Measurements from ENCODE around the gene NAALADL2.

The NAALADL2 gene

DNA sequence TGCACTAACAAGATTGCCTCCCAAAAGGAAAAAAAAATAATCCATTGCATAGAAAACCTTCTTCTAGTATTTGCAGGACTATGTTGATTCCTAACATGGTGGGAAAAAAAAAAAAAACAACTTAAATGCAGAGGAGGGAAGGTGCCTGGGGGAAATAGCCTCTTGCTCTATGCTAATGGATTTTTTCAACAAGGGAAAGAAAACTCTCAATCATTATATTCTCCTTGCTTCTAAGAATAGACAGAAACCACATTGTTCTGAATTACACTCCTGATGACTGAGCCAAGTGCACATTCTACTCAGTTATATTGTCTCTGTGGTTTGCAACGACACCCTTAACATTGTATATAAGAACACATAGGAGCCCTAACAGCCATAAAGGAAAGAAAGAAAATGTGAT lies 760.2 kb downstream of the NAALADL2 start:
- no peak for DNase-seq (ENCODE audit: extremely low read depth in 1 of 2, low read depth in 1 of 2)

DNA sequence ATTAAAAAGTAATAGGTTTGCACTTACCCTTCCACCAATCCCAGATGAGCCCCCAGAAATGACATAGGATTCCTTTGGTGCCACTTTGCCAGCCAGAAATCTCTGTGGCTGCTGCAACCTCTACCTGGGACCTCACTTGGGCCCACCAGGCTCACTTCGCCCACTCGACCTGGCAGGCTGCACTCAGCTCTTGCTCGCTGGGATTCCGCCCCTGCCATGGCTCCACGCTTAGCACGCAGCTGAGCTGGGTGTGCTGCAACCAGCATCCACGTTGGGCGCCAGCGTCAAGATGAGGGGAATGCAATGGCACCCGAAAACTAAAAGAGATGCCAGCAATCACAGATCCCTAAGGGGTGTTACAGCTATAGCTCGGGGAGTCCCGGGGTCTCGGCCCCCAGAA lies 761.0 kb downstream of the NAALADL2 start:
- no peak for DNase-seq (ENCODE audit: extremely low read depth in 1 of 2, low read depth in 1 of 2)

DNA sequence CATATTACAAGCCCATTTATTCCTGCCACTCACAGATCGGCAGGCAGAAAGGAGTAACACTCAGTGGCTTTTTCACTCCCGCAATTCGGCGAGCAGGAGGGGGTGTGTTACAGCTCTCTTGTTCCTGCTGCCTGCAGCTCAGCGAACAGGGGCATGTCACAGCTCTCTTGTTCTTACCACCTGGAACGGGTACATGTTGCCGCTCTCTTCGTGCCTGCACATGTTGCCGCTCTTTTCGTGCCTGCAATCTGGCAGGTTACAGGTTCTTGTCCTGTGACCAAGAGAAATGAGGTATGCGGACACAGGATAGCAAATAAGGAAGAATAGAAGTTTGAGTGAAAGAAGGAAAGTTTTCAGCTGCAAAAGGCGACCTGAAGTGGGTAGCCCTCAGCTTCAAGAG lies 761.4 kb downstream of the NAALADL2 start:
- DNase-seq (ENCODE audit: extremely low read depth in 1 of 2, low read depth in 1 of 2) = no peak

DNA sequence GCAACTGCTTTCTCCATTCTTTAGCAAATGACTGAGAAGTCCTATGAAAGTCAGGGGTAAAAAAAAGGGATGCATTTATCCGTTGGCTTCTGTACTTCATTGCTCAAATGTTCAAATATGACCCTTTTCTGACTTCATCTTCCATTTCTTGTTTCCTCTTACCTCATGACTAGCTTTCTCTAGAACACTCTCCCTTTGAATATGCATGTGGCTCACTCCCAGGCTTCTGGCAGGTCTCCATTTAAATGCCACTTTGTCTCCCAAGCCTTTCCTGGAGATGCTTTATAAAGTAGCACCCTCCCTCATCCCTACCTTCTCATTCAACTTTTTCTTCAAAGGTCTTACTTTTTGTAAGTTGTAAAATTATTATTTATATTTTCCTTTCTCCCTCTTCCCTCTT lies 781.8 kb downstream of the NAALADL2 start:
- DNase-seq (ENCODE audit: extremely low read depth in 1 of 2, low read depth in 1 of 2) = no peak

DNA sequence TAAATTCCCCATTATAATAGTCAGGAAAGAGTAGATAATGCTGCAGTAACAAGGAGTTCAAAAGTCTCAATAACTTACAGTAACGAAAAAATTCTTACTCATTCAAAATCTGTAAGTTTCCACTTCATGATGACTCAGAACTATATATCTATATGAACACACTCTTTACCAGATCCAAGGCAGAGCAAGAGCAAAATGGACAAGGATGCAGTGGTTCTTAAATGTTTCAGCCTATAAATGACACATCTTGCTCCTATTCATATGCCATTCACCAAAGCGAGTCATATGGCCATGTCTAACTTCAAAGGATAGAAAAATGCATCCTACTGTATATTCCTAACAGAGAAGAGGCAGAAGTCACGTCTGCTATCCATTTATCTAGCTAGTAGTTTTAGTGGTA lies 787.7 kb downstream of the NAALADL2 start:
- no peak for DNase-seq (ENCODE audit: extremely low read depth in 1 of 2, low read depth in 1 of 2)

DNA sequence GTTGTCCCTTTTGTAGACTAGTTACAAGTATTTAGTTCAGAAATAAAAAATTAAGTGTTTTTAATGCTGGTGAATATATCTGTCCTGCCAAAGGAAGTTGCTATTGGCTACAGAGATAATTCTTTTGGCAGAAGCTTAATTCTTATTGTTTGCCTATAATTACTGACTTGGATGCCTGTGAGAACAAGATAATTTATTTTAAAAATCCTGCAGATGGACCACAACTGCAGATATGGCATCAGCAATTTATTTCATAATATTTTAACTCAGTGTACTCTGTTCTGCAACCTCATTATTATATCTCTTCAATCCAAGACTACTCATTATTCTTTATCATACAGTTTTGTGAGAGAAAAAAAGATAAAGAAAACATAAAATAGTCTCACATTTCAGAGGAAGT lies 789.8 kb downstream of the NAALADL2 start:
- no peak for DNase-seq (ENCODE audit: extremely low read depth in 1 of 2, low read depth in 1 of 2)

DNA sequence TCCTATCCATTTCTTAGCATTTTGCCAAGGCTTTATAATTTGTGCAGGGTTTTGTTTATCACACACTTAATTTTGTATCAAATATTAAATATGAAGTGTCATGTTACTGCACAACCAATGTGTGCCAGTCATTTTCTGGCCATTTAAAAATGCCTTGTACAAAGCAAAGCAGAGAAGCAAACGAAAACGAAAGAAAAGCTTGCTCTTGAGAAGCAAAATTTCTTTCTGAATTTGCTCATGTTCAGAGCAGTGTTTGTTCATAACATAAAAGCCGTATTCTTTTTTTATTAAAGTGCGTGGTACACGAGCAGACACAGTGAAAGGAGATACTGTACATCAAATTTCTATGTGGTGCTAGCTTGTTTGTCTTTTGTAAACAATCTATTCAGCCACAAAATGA lies 792.6 kb downstream of the NAALADL2 start:
- no peak for DNase-seq (ENCODE audit: extremely low read depth in 1 of 2, low read depth in 1 of 2)

DNA sequence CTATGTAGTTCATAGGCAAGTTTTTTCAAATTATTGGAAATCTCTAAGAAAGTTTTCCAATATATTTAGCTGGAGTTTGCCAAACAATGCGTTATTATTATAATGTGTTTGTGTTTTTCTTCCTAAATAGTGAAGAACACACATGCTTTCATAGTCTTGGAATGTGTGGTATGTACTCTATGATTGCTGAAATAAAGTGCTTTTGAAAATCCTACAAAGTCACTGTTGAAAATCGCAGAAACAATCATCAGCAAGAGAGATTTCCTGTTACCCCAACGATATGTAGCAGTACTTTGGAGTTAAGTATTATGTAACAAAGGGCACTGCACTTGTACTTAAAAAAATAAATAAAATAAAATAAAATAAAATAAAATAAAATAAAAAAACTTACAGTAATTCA lies 796.2 kb downstream of the NAALADL2 start:
- no peak for DNase-seq (ENCODE audit: extremely low read depth in 1 of 2, low read depth in 1 of 2)

DNA sequence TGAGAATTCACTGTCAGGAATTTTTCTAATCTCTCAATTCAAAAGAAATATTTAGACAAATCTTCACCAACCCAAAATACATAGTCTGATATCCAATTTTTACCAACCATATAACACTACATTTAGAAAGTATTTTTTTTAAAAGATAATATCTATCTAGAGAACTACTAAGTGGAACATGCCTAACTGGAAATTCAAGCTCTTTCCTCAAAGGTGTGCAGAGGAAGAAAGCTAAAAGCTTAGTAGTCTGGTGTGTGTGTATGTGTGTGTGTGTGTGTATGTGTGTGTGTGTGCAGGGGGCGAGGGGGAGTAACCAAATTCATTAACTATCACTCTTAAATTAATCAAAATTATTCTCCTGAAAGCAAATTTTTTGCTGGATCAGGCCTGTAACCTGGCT lies 797.3 kb downstream of the NAALADL2 start:
- DNase-seq (ENCODE audit: extremely low read depth in 1 of 2, low read depth in 1 of 2) = no peak

DNA sequence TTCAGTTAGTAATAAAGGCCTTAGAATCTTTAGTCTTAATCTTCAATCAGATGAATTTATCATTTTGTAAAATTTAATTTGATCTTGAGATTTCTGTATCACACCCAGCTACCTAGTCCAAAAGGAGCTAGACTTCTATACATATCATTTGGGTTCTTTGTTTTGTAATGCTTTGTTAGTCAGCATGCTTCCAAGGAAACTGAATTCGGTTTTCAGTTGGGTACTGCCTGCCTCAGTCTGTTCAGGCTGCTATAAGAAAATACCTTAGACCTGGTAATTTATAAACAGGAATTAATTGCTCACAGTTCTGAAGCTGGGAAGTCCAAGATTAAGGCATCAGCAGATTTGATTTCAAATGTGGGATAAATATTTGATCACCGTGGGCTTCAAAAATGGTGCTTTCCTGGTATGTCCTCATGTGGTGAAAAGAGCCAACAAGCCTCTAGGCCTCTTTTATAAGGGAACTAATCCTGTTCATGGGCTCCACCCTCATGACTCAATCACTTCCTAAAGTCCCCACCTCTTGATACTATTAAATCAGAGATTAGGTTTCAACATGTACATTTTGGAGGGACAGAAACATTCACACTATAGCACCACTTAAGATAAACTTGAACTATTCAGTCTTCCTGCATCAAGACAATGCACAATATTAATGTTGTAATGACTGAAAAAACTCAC lies 800.7 kb downstream of the NAALADL2 start:
- no peak for DNase-seq (ENCODE audit: extremely low read depth in 1 of 2, low read depth in 1 of 2)

DNA sequence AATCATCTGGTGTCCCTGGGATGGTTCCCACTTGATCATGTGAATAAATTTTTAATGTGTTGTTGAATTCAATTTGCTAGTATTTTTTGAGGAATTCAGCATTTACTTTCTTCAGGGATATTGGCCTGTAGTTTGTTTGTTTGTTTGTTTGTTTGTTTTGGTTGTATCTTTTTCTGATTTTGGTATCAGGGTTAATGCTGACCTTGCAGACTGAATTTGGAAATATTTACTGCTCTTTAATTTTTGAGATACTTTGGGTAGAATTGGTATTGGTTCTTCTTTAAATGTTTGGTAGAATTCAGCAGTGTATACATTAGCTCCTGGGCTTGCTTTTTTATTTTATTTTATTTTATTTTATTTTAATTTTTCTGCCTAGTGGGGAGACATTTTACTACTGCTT lies 803.7 kb downstream of the NAALADL2 start:
- no peak for DNase-seq (ENCODE audit: extremely low read depth in 1 of 2, low read depth in 1 of 2)

DNA sequence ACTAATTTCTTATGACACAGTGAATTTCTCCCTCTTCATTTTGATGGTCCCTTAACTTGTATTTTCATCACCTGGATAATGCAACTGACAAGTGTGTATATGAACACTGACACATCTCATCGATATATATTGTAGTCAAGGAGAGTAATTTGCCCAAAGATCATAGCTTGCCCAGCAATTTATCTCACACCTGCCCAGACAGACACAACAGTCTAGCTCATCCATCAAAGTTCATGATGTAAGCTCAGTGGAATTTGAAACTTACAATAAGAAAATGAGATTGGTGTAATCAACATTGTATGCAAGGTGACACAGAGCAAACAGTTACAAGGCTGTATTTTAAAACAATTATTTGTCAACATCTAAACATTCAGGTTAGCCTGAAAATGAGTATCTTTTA lies 805.8 kb downstream of the NAALADL2 start:
- no peak for DNase-seq (ENCODE audit: extremely low read depth in 1 of 2, low read depth in 1 of 2)

DNA sequence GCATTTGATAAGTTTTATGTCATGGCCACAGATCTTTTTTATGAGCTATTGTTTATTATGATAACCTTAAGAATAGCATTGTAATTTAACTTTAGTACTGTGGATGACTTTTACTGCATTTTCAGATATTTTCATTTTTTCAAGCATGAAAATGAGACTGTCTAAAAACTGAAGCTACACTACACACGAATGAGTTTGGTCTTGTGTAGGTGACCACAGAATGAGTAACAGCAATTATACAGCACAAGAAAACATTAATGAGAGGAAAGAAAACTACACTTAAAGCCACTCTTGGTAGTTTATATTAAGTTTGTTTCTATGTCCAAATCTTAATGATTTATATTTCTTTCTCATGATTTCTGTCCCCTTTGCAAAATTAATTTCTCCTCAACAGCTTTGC lies 809.2 kb downstream of the NAALADL2 start:
- DNase-seq (ENCODE audit: extremely low read depth in 1 of 2, low read depth in 1 of 2) = no peak

DNA sequence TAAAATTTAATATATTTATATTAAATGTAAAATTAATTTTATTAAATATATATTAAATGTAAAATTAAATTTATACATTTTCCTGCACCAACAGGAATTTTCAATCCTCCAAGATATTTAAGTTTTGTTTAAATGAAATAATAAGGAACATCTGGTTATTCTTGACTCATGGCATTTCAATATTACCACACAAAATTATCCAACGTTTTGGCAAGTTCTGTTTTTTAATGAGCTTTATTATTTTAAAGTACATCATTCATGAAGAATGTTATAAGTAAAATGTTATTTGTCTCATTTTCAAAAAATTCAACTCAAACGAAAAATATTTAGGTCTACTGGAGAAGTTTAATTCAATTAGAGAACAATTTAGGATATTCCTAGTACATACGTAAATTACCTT lies 811.4 kb downstream of the NAALADL2 start:
- DNase-seq (ENCODE audit: extremely low read depth in 1 of 2, low read depth in 1 of 2) = no peak

DNA sequence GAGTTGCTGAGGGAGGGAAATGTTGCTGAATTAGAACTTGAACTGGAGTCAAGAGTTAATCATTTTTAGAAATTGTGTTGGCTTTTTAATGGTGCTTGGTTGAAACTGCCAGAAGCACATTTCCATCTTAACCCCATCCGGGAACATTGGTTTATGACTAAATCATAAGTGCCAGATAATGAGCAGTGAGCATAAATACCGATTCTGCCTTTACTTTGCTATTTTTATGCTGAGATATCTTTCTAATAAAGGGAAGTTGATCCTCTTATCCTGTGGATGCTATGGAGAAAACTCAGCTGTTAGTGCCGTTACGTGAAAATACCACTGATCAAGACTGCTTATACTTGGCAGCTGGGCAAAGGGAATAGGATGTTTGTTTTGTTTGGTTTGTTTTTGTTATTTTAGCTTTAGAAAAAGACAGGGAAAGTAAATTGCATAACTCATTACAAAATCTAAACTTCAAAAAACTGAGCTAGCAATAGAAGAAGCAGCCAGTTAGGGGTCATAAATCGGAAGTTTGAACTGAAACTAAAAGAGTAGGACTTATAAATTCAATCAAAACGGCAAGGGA lies 813.1 kb downstream of the NAALADL2 start:
- DNase-seq (ENCODE audit: extremely low read depth in 1 of 2, low read depth in 1 of 2) = no peak

DNA sequence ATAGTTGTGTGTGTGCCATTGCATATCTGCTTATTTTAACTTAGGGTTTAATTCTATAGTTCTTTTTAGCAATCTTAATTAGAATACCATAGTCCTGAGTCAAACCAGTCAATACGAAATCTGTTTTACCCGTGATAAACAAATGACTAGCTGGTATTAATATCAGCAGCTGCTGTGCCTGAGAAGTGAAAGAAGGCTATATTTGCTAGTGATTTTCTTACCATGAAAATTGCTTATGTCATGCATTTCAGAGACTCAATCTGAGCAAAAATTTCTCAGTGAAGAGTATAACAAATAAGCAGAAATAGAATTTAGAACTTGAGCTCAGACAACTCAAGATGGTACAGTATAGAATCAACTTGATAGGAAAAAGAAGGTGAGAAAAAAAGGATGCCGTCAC lies 820.4 kb downstream of the NAALADL2 start:
- DNase-seq (ENCODE audit: extremely low read depth in 1 of 2, low read depth in 1 of 2) = no peak

DNA sequence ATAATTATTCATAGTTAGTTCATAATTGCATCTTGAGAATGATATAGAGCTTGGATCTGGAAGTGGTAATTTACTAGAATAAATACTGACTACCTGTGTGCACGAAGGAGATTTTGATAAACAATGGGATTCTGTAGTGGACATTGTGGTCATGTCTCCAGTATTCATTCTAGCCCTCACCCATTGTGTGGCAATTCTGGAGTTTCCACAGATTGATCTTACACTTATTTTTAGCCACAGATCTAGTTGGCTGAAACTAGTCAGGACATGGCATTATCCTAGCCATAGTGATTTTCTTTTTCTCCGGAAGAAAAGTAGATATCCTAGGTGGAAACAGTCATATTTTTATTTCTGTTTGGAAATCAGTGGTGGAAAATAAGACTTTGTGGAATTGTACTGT lies 833.1 kb downstream of the NAALADL2 start:
- no peak for DNase-seq (ENCODE audit: extremely low read depth in 1 of 2, low read depth in 1 of 2)

DNA sequence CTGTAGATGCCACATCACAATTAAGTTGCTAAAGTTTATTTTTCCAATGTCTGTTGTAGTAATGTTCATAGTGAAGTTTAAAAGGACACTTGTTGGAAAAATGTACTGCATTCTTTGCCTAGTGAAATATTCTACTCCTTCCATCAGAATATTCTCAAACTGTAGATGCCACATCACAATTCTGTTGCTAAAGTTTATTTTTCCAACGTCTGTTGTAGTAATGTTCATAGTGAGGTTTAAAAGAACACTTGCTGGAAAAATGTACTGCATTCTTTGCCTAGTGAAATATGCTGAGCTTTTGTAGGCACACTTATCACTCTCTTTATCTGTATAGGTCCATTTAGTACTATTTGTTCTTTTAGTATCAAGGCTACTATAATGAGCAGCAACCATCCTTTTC lies 836.1 kb downstream of the NAALADL2 start:
- DNase-seq (ENCODE audit: extremely low read depth in 1 of 2, low read depth in 1 of 2) = no peak

DNA sequence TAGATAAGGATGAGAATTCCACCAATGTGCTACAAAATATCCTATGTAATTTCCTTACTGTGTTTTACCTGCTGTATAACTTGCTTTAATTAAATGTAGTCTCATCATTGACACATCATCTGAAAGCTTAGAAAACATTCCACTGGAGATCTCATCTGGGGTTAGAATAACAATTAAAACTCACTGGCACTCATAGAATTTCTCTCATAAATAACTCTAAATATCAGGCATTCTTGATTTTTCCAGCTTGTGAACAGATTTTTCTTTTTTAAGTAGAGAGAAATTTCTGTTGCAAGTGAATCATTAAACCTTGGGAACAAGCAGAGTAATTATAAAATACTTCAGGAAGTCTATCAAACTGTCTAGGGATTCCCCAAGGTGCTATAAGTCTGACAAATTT lies 843.8 kb downstream of the NAALADL2 start:
- no peak for DNase-seq (ENCODE audit: extremely low read depth in 1 of 2, low read depth in 1 of 2)

DNA sequence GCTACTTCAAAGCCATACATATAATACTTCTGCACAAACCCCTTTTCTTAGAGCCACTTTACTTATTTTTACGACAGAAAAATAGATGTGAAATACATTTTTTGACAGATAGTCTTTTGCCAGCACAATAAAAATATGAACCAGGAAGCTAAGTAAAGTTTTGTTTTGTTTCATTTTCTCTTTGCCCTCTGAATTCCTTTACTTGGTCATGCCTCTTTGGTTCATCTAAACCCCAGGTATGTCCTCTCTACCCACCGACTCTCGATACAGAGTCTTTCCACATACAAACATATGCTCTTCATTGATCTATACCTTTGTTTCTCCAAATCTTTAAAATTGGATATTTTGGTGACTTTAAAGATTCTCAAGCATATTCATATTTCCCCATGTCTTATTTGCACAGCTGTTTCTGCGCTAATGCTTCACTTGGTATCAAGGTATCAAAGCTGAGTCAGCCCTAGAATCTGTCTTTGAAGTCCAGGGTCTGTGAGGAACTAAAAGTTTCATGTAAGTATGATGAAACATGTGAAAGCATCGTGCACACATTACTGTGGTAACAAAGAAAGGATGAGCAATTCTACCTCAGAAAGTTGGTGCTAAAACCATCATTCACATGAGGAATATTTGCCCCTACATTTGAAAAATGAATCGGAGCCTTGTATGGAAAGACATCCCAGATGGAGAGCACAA lies 845.4 kb downstream of the NAALADL2 start:
- no peak for DNase-seq (ENCODE audit: extremely low read depth in 1 of 2, low read depth in 1 of 2)

DNA sequence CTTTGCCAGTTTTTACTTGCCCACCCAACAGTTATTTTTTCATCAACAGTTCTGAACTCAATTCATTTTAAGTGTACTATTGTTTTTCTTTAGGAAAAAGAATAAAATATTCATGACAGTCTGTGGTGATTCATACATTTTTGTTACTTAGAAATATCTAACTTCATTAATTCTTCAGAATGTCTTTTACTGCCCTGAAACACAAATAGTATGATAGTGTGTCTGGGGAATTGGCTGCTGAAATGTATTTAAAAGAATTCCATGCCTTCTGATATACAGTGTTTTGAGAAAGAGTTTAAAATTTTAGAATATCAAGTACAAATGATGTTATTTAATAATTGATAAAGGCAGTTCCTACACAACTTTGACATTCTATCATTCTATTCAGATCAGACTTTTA lies 854.1 kb downstream of the NAALADL2 start:
- no peak for DNase-seq (ENCODE audit: extremely low read depth in 1 of 2, low read depth in 1 of 2)

DNA sequence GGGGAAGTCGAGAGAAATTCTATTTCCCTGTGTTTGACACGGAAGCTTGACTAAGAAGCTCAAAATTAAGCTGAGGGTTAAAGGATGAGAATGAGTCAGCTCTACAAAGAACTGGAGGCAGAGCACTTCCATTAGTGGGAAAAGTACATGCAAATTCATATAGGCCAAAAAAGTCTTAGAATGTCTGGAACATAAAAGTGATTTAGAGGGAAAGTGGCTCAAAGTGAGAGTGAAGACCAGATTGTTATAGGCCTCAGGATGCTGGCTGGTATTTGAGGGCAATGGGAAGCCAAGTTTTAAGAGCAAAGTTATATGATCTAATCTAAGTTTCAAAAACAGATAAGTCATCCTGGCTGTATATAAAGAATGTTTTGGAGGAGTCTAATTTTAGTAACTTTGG lies 857.3 kb downstream of the NAALADL2 start:
- no peak for DNase-seq (ENCODE audit: extremely low read depth in 1 of 2, low read depth in 1 of 2)

DNA sequence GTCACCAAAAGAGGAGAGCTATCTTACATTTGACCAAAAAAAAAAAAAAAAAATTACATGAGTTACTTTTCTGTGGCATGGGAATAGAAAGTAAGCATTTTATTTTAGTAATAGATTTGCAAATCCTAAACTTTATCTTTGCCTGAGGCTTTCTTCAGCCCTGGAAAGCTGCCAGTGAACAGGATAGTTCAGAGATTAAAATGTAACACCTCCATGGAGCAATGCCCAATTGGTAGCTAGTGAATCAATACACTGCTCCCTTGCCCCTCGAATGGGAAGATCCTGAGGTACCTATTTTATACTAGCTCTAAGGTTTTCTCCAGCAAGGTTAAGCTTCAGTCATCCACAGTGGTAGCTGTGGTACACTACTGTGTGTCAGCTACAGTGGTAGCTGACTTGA lies 867.1 kb downstream of the NAALADL2 start:
- DNase-seq (ENCODE audit: extremely low read depth in 1 of 2, low read depth in 1 of 2) = no peak
